GM12878 (cell line): ENCODE results near the gene ARHGAP1. TPM values are rescaled to one million over a fixed set of nuclear protein-coding genes. Genes with fewer than 3 reads are reported as not detected.
"Not testable (repeated sequence)": the region's sequence is repeated elsewhere in the genome, so short reads cannot be mapped to it uniquely, and the experiment has no call there.

Source experiments
- ATAC-seq: fragments of 200-7000 bp; cut with Tn5 transposase; 3 replicates; pipeline ENCODE4 v1.9.1; 2020; ENCODE audit warnings: mild to moderate bottlenecking, moderate library complexity
- BruUV-seq: library from RNA; stranded (reverse); fragments of 400-500 nt; replicated peaks from 2 replicates; lab custom pipeline; 2021; lab: Mats Ljungman, UMichigan
- CTCF ChIA-PET: fragments of 300-600 bp; sonication (Branson Sonifier 250); formaldehyde crosslinking; extraction: SDS; loops from one replicate; lab custom pipeline; 2021; ENCODE audit warnings: inconsistent platforms; lab: Yijun Ruan, JAX
- POLR2A ChIA-PET: fragments of 350-600 bp; formaldehyde crosslinking; extraction: SDS; loops from one replicate; lab custom pipeline; 2021; ENCODE audit warnings: inconsistent platforms; lab: Charles Lee
- RAD21 ChIA-PET: fragments of 300-600 bp; sonication (Branson Sonifier 250); formaldehyde crosslinking; loops from one replicate; lab custom pipeline; 2023; ENCODE audit warnings: antibody characterized with exemption; ENCODE audit not compliant: unreplicated experiment; lab: Charles Lee
- SMC1A ChIA-PET: fragments of 300-600 bp; sonication (Branson Sonifier 250); formaldehyde crosslinking; loops from one replicate; lab custom pipeline; 2023; ENCODE audit not compliant: unreplicated experiment, uncharacterized antibody; lab: Charles Lee
- DNase-seq: peaks from one replicate; pipeline ENCODE4 v3.0.0-alpha.2; 2011; ENCODE audit warnings: low read depth, low spot score
- FAIRE-seq: peaks from 3 replicates; lab custom pipeline; 2011; peaks lifted over from hg19 to GRCh38; lab: Jason Lieb, UNC
- H2AFZ ChIP-seq: 2 replicates; pipeline ENCODE4 v1.6.0; 2011; ENCODE audit warnings: low read depth, low read length, control low read depth; ENCODE audit not compliant: control insufficient read depth
- H3K27ac ChIP-seq: 2 replicates; pipeline ENCODE4 v1.5.1; 2011; ENCODE audit warnings: control low read depth; ENCODE audit not compliant: control insufficient read depth, insufficient read depth
- H3K27me3 ChIP-seq, 2 experiments: replicated peaks in 1 of 2; 2 replicates each; pipeline versions ENCODE4 v1.6.0 to v1.6.1; 2011; ENCODE audit warnings: low read length in 1 of 2; ENCODE audit not compliant: control insufficient read depth in 2 of 2, insufficient read depth in 2 of 2
- H3K36me3 ChIP-seq, 2 experiments: 2 replicates each; pipeline ENCODE4 v1.5.1; 2011; ENCODE audit warnings: low read length in 1 of 2; ENCODE audit not compliant: control insufficient read depth in 2 of 2, insufficient read depth in 2 of 2
- H3K4me1 ChIP-seq: 2 replicates; pipeline ENCODE4 v1.6.1; 2011; ENCODE audit warnings: mild to moderate bottlenecking, low read length, moderate library complexity, mixed read lengths; ENCODE audit not compliant: control insufficient read depth, insufficient read depth
- H3K4me2 ChIP-seq: 2 replicates; pipeline ENCODE4 v1.6.0; 2011; ENCODE audit warnings: control low read depth; ENCODE audit not compliant: control insufficient read depth, insufficient read depth
- H3K4me3 ChIP-seq: fragments of 200-600 bp; sonication (generic); 2 replicates; pipeline ENCODE4 v1.5.1; 2016
- H3K79me2 ChIP-seq: 2 replicates; pipeline ENCODE4 v1.6.0; 2011; ENCODE audit warnings: low read length; ENCODE audit not compliant: control insufficient read depth, insufficient read depth
- H3K9ac ChIP-seq: 2 replicates; pipeline ENCODE4 v1.8.0; 2011; ENCODE audit warnings: low read length, control low read depth, mixed read lengths; ENCODE audit not compliant: control insufficient read depth, insufficient read depth
- H3K9me3 ChIP-seq: replicated peaks from 3 replicates; pipeline ENCODE4 v1.5.1; 2011; ENCODE audit warnings: mild to moderate bottlenecking, low read length; ENCODE audit not compliant: control insufficient read depth, insufficient read depth
- H4K20me1 ChIP-seq: 2 replicates; pipeline ENCODE4 v1.6.0; 2011; ENCODE audit not compliant: control insufficient read depth, insufficient read depth
- ATF7 ChIP-seq: fragments of 450-650 bp; IDR thresholded peaks from 2 replicates; pipeline ENCODE4 v1.6.1; 2016; ENCODE audit warnings: low read depth, mild to moderate bottlenecking
- MYC ChIP-seq: IDR thresholded peaks from 2 replicates; pipeline ENCODE4 v1.6.1; 2011; ENCODE audit warnings: mild to moderate bottlenecking, low read length, moderate library complexity, inconsistent platforms; ENCODE audit not compliant: insufficient read depth, insufficient replicate concordance, insufficient read length, severe bottlenecking
- WGBS: methylation state at CpG from one replicate; pipeline ENCODE4 v1.1.6; 2016; ENCODE audit warnings: low lambda C conversion rate; ENCODE audit not compliant: insufficient replicate concordance, insufficient coverage; ENCODE audit errors: missing lambda C conversion rate; 5-methylcytosine and 5-hydroxymethylcytosine counted together
- in situ Hi-C: fragments of 300-500 bp; cut with MboI; formaldehyde crosslinking; loops from 9 replicates; pipeline ENCODE4 v1.14.3; 2018; ENCODE audit warnings: mixed read lengths
- intact Hi-C: fragments of 100-400 bp; cut with micrococcal nuclease; formaldehyde crosslinking; loops from one replicate; pipeline ENCODE4 v1.14.2; 2022; ENCODE audit not compliant: unreplicated experiment
- polyA plus RNA-seq, 11 experiments: library from polyadenylated mRNA; depleted of rRNA in 4 of 11; unstranded in 6 of 11; stranded (reverse) in 5 of 11; fragments of >200 nt; fragmentation: Nextera tagmentation in 4 of 11; fragmentation: Illumina TruSeq in 1 of 11; extraction: Ambion mirVana in 4 of 11; extraction: Trizol in 1 of 11; gene quantifications; 1 replicate in 1 of 11; 2 replicates in 10 of 11; pipeline versions ENCODE4 v1.2.1 to v1.2.3, GENCODE V29; 2011 to 2016; ENCODE audit warnings: inconsistent platforms in 2 of 11, missing spikeins in 2 of 11, low read depth in 1 of 11
- total RNA-seq, 4 experiments: library from RNA; depleted of rRNA in 3 of 4; stranded (reverse); fragments of >200 nt in 3 of 4; fragmentation: Illumina TruSeq in 1 of 4; extraction: Trizol in 1 of 4; gene quantifications; 2 replicates each; pipeline versions ENCODE4 v1.2.1 to v1.2.3, GENCODE V29; 2013 to 2021
- TF ChIP-seq, protein P1 (sequence below): fragments of 450-650 bp; IDR thresholded peaks from 2 replicates; pipeline ENCODE4 v1.6.1; 2018; ENCODE audit warnings: mild to moderate bottlenecking, low read depth, moderate library complexity; ENCODE audit not compliant: partially characterized antibody
- TF ChIP-seq, protein P2 (sequence below): fragments of 450-650 bp; IDR thresholded peaks from 2 replicates; pipeline ENCODE4 v1.6.1; 2017; ENCODE audit warnings: mild to moderate bottlenecking, moderate library complexity

ARHGAP1 gene
- total and polyA plus RNA-seq, 10 of the 15 experiments (the other 5 are each of a cell fraction or from before 2014, with no cell fraction given), result 4.3 to 45.5 (median 23.2) TPM

DNA sequence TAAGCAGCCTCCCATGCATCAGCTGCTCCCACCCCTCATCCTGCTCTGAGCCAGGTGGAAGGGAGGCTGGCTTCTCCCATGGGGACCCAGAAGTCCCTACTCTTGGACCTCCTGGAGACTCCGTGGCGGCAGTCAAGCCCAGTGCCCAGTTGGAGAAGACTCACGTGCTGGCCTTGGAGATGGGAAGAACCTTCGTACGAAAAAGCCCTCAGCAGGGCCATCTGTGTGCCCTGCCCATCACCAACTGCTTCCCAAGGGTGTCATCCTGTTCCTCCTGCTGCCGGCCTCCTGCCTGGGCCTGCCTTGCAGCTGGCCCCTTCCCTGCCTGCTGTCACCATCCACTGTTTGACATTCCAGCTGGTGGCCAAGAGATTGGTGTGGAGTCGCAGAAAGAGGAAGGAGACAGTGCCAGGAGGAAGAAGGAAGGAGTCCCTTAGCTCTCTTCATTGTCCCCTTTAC, 28.0 kb downstream of the ARHGAP1 start (continued):
- TF ChIP-seq, protein P1, sequence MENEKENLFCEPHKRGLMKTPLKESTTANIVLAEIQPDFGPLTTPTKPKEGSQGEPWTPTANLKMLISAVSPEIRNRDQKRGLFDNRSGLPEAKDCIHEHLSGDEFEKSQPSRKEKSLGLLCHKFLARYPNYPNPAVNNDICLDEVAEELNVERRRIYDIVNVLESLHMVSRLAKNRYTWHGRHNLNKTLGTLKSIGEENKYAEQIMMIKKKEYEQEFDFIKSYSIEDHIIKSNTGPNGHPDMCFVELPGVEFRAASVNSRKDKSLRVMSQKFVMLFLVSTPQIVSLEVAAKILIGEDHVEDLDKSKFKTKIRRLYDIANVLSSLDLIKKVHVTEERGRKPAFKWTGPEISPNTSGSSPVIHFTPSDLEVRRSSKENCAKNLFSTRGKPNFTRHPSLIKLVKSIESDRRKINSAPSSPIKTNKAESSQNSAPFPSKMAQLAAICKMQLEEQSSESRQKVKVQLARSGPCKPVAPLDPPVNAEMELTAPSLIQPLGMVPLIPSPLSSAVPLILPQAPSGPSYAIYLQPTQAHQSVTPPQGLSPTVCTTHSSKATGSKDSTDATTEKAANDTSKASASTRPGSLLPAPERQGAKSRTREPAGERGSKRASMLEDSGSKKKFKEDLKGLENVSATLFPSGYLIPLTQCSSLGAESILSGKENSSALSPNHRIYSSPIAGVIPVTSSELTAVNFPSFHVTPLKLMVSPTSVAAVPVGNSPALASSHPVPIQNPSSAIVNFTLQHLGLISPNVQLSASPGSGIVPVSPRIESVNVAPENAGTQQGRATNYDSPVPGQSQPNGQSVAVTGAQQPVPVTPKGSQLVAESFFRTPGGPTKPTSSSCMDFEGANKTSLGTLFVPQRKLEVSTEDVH, result no peak
- TF ChIP-seq, protein P2, sequence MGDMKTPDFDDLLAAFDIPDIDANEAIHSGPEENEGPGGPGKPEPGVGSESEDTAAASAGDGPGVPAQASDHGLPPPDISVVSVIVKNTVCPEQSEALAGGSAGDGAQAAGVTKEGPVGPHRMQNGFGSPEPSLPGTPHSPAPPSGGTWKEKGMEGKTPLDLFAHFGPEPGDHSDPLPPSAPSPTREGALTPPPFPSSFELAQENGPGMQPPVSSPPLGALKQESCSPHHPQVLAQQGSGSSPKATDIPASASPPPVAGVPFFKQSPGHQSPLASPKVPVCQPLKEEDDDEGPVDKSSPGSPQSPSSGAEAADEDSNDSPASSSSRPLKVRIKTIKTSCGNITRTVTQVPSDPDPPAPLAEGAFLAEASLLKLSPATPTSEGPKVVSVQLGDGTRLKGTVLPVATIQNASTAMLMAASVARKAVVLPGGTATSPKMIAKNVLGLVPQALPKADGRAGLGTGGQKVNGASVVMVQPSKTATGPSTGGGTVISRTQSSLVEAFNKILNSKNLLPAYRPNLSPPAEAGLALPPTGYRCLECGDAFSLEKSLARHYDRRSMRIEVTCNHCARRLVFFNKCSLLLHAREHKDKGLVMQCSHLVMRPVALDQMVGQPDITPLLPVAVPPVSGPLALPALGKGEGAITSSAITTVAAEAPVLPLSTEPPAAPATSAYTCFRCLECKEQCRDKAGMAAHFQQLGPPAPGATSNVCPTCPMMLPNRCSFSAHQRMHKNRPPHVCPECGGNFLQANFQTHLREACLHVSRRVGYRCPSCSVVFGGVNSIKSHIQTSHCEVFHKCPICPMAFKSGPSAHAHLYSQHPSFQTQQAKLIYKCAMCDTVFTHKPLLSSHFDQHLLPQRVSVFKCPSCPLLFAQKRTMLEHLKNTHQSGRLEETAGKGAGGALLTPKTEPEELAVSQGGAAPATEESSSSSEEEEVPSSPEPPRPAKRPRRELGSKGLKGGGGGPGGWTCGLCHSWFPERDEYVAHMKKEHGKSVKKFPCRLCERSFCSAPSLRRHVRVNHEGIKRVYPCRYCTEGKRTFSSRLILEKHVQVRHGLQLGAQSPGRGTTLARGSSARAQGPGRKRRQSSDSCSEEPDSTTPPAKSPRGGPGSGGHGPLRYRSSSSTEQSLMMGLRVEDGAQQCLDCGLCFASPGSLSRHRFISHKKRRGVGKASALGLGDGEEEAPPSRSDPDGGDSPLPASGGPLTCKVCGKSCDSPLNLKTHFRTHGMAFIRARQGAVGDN, result no peak

DNA sequence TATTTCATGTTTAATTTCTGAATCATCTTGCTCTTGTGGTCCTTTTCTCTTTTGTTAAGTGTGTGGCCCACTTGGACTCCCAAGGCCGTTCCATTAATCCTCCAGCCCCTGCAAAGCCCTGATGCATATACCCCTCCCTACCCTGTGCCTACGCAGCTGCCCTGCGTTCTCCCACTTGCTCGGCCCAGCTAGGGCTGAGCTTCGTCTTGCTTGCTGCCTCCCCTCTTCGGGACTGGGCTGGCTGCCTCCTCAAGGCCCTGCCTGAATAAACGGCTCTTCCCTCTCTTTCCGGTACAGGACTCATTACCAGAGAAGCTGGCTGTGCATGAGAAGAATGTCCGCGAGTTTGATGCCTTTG, 28.5 kb downstream of the ARHGAP1 start:
- TF ChIP-seq ATF7, result no peak
- TF ChIP-seq MYC, result no peak
- DNase-seq, result no peak
- Histone ChIP-seq H4K20me1 (no peaks in the 10 kb centered on the region), H3K36me3 (peaks cover 10 to 15% of the 10 kb centered on the region in 2 experiments), H3K9ac (no peak overlapping the region), H3K79me2 (no peaks in the 10 kb centered on the region), H3K27me3 (no peaks in the 10 kb centered on the region), H3K9me3 (no peaks in the 10 kb centered on the region), H3K27ac (no peak overlapping the region), H3K4me3 (no peak overlapping the region), H3K4me2 (no peak overlapping the region), H3K4me1 (no peaks in the 10 kb centered on the region), H2AFZ (no peak overlapping the region)
- SMC1A ChIA-PET, result no interaction called here
- ATAC-seq, result no peak
- RAD21 ChIA-PET, result no interaction called here
- POLR2A ChIA-PET, result interaction anchor here (1.0 kb wide), 1 partner anchor 28 kb away, joined by 3 read pairs; the partner anchor contains the start of gene ARHGAP1
- in situ Hi-C loops, result no loop called here
- no peak for FAIRE-seq
- WGBS, result 94% methylated on average over 10 of the region's 10 CpGs
- no TSS peak for BruUV-seq
- CTCF ChIA-PET, result no interaction called here
- intact Hi-C loops, result no loop called here

DNA sequence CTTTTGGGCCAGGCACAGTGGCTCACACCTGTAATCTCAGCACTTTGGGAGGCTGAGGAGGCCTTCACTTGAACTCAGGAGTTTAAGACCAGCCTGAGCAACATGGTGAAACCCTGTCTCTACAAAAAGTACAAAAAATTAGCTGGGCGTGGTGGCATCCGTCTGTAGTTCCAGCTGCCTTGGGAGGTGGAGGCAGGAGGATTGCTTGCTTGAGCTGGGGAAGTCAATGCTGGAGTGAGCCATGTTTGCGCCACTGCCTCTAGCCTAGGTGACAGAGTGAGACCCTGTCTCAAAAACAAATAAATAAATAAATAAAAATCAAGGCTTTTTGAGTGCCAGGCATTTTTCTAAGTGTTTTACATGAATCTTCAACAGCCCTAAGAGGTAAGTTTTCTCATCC, 29.9 kb downstream of the ARHGAP1 start:
- FAIRE-seq, H4K20me1 ChIP-seq, DNase-seq, H2AFZ ChIP-seq, H3K4me1 ChIP-seq, H3K4me3 ChIP-seq, RAD21 ChIA-PET, H3K27ac ChIP-seq, ATAC-seq, SMC1A ChIA-PET, H3K9me3 ChIP-seq, BruUV-seq, H3K27me3 ChIP-seq, H3K79me2 ChIP-seq, in situ Hi-C loops, intact Hi-C loops, H3K4me2 ChIP-seq, H3K9ac ChIP-seq, CTCF ChIA-PET: not testable (repeated sequence)
- WGBS, result 100% methylated on average over 3 of the region's 3 CpGs
- POLR2A ChIA-PET, result interaction anchor here (1.7 kb wide), 1 partner anchor 11 kb away, joined by 3 read pairs; no protein-coding TSS in a partner anchor
- H3K36me3 ChIP-seq, result peaks cover 10 to 19% of the 10 kb centered on the region in 2 experiments
